Measurements from ENCODE around the gene RAMAC. TPM values are rescaled to one million over a fixed set of nuclear protein-coding genes. Genes with fewer than 3 reads are reported as not detected.

The RAMAC gene
- total RNA-seq, 2 experiments from 2014 or later: 15.3 to 15.6 TPM

DNA sequence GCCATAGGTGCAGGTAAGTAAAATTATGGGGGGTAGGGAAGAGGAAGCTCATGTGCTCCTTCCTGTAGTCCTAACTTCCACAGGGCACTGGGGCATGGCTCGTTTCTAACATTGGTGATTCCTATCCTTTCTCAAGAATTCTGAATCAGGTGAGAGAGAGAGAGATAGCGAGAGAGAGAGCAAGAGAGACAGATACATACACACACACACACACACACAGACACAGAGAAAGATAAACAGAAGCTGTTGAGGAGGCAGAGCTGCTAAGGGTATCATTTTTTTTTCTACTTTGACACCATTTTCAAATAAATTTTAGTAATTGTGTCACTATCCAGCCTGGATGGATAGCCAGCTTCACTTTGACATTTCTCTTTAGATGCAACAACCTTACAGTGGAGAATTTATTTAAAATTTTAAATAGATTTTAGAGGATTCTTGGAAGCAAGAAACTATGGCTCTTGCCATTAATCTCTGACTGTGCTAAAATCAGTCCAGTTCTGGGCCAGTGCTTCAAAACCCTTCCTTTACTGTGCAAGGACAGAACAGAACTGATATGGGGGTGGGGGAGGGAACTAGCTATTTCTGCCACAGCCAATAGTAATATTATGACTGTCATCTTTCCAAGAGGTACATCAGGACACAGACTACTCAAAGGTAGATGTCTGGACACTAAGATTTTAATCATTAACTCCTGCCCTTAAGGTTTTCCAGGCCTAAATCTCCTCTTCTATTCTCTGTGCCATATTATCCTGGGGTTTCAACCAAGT lies 14.6 kb upstream of the RAMAC start:
- Mint-ChIP-seq H3K36me3 (ENCODE audit: low read depth) (no peaks in the 10 kb centered on the region), H3K27me3 (ENCODE audit: low read depth) (no peaks in the 10 kb centered on the region), H3K4me3 (no peak overlapping the region), H3K27ac (no peak overlapping the region), H3K9me3 (no peaks in the 10 kb centered on the region), H3K4me1 (ENCODE audit: low read depth) (no peaks in the 10 kb centered on the region)
- no peak for DNase-seq
- CTCF ChIA-PET: no interaction called here
- intact Hi-C loops (cut with micrococcal nuclease): no loop called here

DNA sequence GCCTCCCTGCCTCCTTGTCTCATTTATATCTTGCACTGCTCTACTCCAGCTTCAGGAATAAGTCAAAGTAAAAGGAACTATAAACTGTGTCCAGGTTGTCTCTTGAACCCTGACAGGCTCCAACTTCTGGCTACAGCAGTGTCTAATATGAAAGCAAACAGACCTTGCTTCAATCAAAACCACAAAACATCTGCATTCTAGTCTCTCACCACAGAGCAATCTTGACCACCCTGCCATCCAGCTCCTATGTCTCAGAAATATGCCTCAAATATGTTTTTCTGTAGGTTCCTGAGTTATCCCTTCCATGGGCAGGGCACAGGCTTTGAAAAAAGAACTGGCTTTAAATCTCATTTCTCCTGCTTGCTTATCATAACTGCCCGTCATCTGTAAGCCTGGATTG lies 13.0 kb upstream of the RAMAC start:
- no peaks in the 10 kb centered on the region for H3K9me3 Mint-ChIP-seq
- H3K36me3 Mint-ChIP-seq (ENCODE audit: low read depth): no peaks in the 10 kb centered on the region
- H3K4me3 Mint-ChIP-seq: no peak overlapping the region
- H3K4me1 Mint-ChIP-seq (ENCODE audit: low read depth): no peaks in the 10 kb centered on the region
- DNase-seq: no peak
- H3K27me3 Mint-ChIP-seq (ENCODE audit: low read depth): no peaks in the 10 kb centered on the region
- CTCF ChIA-PET: no interaction called here
- intact Hi-C loops (cut with micrococcal nuclease): no loop called here
- no peak overlapping the region for H3K27ac Mint-ChIP-seq

DNA sequence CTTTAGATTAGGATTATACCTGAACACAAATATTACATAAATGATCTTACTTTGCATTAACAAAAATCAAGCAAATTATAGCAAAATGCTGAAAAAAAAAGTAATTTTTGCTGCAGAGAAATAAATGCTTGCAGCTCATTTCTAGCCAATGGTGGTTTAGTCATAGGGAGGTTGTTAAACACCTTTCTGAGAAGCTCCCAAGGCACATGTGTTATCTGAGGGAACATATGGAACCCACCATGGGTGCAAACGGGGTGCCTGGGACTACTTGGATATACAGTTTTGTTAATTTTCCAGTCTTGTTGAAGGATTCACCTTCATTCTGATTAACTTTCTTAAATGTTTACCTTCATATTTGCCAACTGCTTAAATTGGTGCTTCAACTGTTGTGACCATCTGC lies 8.9 kb upstream of the RAMAC start:
- H3K36me3 Mint-ChIP-seq (ENCODE audit: low read depth): peaks cover 5% of the 10 kb centered on the region
- CTCF ChIA-PET: no interaction called here
- no peaks in the 10 kb centered on the region for H3K27me3 Mint-ChIP-seq (ENCODE audit: low read depth)
- no peaks in the 10 kb centered on the region for H3K9me3 Mint-ChIP-seq
- H3K4me1 Mint-ChIP-seq (ENCODE audit: low read depth): no peaks in the 10 kb centered on the region
- H3K27ac Mint-ChIP-seq: no peak overlapping the region
- intact Hi-C loops (cut with micrococcal nuclease): no loop called here
- no peak overlapping the region for H3K4me3 Mint-ChIP-seq
- no peak for DNase-seq

DNA sequence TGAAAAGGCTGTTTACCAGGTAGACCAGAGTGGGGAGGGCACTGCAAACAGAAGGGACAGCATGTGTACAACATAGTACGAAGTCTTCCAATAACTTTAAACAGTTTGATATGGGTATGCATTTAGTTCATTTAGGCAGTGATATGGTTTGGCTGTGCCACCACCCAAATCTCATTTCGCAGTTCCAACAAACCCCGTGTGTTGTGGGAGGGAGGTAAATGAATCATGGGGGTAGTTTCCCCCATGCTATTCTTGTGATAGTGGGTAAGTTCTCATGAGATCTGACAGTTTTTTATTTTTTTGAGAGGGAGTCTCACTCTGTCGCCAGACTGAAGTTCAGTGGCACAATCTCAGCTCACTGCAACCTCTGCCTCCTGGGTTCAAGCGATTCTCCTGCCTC lies 7.6 kb upstream of the RAMAC start:
- no peak overlapping the region for H3K4me3 Mint-ChIP-seq
- peaks cover 5% of the 10 kb centered on the region for H3K36me3 Mint-ChIP-seq (ENCODE audit: low read depth)
- CTCF ChIA-PET: interaction anchor here (0.7 kb wide), 1 partner anchor 128 kb away, joined by 3 read pairs; no protein-coding TSS in a partner anchor
- H3K27ac Mint-ChIP-seq: no peak overlapping the region
- no peaks in the 10 kb centered on the region for H3K4me1 Mint-ChIP-seq (ENCODE audit: low read depth)
- intact Hi-C loops (cut with micrococcal nuclease): no loop called here
- no peaks in the 10 kb centered on the region for H3K9me3 Mint-ChIP-seq
- no peaks in the 10 kb centered on the region for H3K27me3 Mint-ChIP-seq (ENCODE audit: low read depth)
- DNase-seq: no peak

DNA sequence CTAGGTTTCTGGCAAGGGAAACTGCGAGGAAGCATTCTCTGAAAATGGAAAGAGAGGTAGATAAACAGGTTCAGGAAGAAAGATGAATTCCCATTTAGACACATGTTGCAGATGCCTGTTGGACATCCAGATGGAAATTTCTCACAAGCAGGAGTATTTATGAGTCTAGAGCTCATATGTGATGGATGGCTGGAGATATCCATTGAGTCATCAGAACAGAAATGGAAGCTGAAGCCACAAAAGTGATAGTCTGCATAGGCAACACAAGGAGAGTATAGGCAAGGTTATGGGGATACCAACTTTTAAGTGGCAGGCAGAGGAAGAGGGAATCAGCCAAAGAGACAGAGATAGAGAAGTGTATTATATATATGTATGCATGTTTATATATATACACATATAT lies 6.3 kb upstream of the RAMAC start:
- Mint-ChIP-seq H3K4me1 (ENCODE audit: low read depth) (no peaks in the 10 kb centered on the region), H3K36me3 (ENCODE audit: low read depth) (peaks cover 5% of the 10 kb centered on the region), H3K27ac (no peak overlapping the region), H3K9me3 (no peaks in the 10 kb centered on the region), H3K4me3 (no peak overlapping the region), H3K27me3 (ENCODE audit: low read depth) (no peaks in the 10 kb centered on the region)
- DNase-seq: no peak
- CTCF ChIA-PET: no interaction called here
- intact Hi-C loops (cut with micrococcal nuclease): loop anchor here (10.0 kb wide), 1 partner anchor 335 kb away; the partner anchor contains the start of gene CPEB1

DNA sequence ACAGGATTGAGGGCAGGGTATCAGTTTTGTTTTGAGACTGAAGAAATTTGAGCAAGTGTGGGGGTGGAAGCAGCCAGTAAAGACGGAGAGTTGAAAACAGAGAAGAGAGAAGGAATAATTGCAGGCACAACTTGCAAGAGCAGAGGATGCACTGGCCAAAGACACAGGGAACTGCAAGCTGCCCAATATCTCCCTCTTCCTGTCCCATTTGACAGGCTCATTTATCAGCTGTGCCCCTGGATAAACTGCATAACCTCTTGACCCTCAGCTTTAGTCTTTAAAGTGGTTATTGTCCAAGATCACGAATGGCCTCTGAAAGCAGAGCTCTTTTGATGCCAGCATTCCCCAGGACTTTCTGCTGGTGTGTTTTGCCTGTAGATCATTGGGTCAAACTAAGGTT lies 5.0 kb upstream of the RAMAC start:
- DNase-seq: no peak
- Mint-ChIP-seq H3K9me3 (no peaks in the 10 kb centered on the region), H3K36me3 (ENCODE audit: low read depth) (peaks cover 5% of the 10 kb centered on the region), H3K27me3 (ENCODE audit: low read depth) (no peaks in the 10 kb centered on the region), H3K27ac (no peak overlapping the region), H3K4me1 (ENCODE audit: low read depth) (peaks cover 8% of the 10 kb centered on the region), H3K4me3 (no peak overlapping the region)
- CTCF ChIA-PET: no interaction called here
- intact Hi-C loops (cut with micrococcal nuclease): loop anchor here (10.0 kb wide), 1 partner anchor 336 kb away; the partner anchor contains the start of gene CPEB1

DNA sequence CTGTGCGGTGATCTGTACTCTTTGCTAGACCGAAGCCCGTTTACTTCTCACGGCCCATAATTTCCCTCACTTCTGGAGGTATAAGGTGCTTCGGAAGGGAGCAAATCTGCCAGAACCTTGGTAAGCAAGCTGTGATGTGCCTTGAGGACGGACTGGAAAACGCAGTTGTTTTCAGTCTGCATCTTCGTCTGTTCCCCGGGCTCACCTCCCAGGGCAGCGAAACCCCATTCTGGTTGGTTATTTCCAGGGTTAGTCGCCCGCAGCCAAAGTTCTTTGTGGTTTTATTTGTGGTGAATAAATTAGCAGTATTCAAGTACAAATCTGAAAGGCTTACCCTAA lies 401 bp downstream of the RAMAC start:
- intact Hi-C loops (cut with micrococcal nuclease): loop anchor here (1.0 to 10.0 kb wide), 8 partner anchors 25 to 342 kb away; partner anchors contain the start of genes BTBD1, C15orf40 and CPEB1
- H3K27ac Mint-ChIP-seq: peak overlapping the region; percentile 78
- no peaks in the 10 kb centered on the region for H3K27me3 Mint-ChIP-seq (ENCODE audit: low read depth)
- H3K4me1 Mint-ChIP-seq (ENCODE audit: low read depth): peaks cover 25% of the 10 kb centered on the region
- CTCF ChIA-PET: interaction anchor here (0.9 to 1.6 kb wide), 8 partner anchors 10 to 573 kb away, joined by 3 to 12 read pairs (median 4); partner anchors contain the start of gene C15orf40
- DNase-seq: peak; percentile 34
- H3K36me3 Mint-ChIP-seq (ENCODE audit: low read depth): peaks cover 14% of the 10 kb centered on the region
- H3K4me3 Mint-ChIP-seq: peak overlapping the region; percentile 96
- no peaks in the 10 kb centered on the region for H3K9me3 Mint-ChIP-seq

DNA sequence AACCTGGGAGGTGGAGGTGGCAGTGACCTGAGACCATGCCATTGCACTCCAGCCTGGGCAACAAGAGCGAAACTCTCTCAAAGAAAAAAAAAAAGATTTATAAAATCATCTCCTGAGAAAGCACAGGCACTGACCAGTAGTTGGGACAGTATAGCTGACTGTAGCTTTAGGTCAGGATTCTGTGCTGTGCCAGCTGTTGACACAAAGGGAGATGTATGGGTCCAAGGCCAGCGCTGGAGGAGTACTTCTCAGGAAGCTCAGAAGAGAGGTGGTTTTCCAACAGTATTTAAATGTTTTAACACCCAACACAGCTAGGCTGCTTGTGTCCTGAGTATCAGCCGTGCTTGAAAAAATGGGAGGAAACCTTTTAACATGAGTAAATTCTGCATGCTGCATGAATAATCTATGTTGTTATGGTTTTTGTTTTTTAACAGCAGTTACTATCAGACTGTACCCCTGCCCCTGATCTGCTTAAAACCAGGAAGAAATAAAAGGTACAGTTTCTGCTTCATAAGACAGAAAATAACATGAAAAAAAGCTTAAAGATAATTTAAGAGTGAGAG lies 6.5 kb downstream of the RAMAC start:
- no peak for DNase-seq
- Mint-ChIP-seq H3K4me1 (ENCODE audit: low read depth) (peaks cover 8% of the 10 kb centered on the region), H3K9me3 (no peaks in the 10 kb centered on the region), H3K4me3 (no peak overlapping the region), H3K36me3 (ENCODE audit: low read depth) (peaks cover 13% of the 10 kb centered on the region), H3K27me3 (ENCODE audit: low read depth) (no peaks in the 10 kb centered on the region), H3K27ac (no peak overlapping the region)
- intact Hi-C loops (cut with micrococcal nuclease): no loop called here
- CTCF ChIA-PET: interaction anchor here (1.6 kb wide), 1 partner anchor 18 kb away, joined by 5 read pairs; no protein-coding TSS in a partner anchor

DNA sequence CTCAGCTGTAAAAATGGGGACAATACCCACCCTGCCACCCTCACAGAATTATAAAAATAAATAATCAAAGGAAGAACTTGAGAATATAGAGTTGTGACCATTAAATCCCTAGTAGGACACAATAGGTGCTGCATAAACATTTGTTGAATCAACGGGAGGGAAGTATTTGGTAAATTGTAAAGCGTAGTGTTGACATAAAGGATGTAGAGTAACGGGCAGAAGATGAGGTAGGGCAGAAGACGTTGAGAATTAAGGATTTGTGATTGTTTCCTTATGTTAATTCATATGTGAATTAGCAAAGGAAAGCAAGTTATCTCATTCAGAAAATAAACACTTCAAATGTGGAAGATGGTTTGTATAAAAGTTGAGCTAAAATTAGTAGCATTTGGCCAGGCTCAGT lies 7.1 kb downstream of the RAMAC start:
- intact Hi-C loops (cut with micrococcal nuclease): no loop called here
- no peaks in the 10 kb centered on the region for H3K9me3 Mint-ChIP-seq
- H3K27ac Mint-ChIP-seq: no peak overlapping the region
- no peak for DNase-seq
- peaks cover 10% of the 10 kb centered on the region for H3K36me3 Mint-ChIP-seq (ENCODE audit: low read depth)
- H3K4me3 Mint-ChIP-seq: no peak overlapping the region
- CTCF ChIA-PET: interaction anchor here (1.6 kb wide), 1 partner anchor 18 kb away, joined by 5 read pairs; no protein-coding TSS in a partner anchor
- H3K27me3 Mint-ChIP-seq (ENCODE audit: low read depth): no peaks in the 10 kb centered on the region
- H3K4me1 Mint-ChIP-seq (ENCODE audit: low read depth): peaks cover 5% of the 10 kb centered on the region

DNA sequence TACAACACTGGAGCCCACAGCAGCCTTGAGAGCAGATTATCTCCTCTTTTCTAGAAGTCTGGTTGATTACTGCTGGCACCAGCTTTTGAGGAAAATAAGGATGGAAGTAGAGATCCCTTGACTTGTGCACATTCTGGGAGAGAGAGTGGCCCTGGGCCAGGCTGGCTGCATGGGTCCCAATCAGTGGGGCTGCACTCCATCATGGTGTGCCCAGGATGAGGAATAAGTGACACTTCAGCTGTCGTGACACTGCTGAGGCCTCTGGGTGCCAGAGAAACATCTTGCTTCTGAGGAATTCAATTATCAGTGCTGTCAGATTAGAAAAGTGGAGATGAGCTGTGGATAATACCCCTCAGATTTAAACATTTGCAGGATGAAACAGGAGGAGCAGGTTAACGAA lies 9.1 kb downstream of the RAMAC start:
- peaks cover 6% of the 10 kb centered on the region for H3K36me3 Mint-ChIP-seq (ENCODE audit: low read depth)
- no peak for DNase-seq
- H3K4me3 Mint-ChIP-seq: no peak overlapping the region
- H3K9me3 Mint-ChIP-seq: no peaks in the 10 kb centered on the region
- H3K27me3 Mint-ChIP-seq (ENCODE audit: low read depth): no peaks in the 10 kb centered on the region
- intact Hi-C loops (cut with micrococcal nuclease): no loop called here
- H3K27ac Mint-ChIP-seq: no peak overlapping the region
- CTCF ChIA-PET: no interaction called here
- peaks cover 3% of the 10 kb centered on the region for H3K4me1 Mint-ChIP-seq (ENCODE audit: low read depth)

DNA sequence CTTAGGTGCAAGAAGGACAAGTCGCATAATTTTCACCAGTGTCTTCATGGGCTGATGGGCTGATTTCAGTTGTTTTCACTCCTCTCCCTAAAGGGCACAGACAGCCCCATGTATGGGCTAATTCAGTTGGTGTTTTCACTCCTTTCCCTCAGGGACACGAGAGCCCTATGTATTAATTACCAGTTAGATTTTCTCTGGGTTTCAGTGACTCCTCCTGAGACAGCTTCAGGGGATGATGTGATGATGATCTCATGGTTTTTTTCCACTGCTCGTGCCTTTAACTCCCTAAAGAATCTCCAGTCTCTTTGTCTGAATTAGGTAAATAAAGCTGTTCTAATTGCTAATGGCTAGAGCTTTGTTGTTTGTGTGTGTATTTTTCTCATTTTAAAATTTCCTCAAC lies 9.9 kb downstream of the RAMAC start:
- intact Hi-C loops (cut with micrococcal nuclease): no loop called here
- Mint-ChIP-seq H3K4me1 (ENCODE audit: low read depth) (peaks cover 6% of the 10 kb centered on the region), H3K36me3 (ENCODE audit: low read depth) (peaks cover 2% of the 10 kb centered on the region), H3K4me3 (no peak overlapping the region), H3K27ac (no peak overlapping the region), H3K9me3 (no peaks in the 10 kb centered on the region), H3K27me3 (ENCODE audit: low read depth) (no peaks in the 10 kb centered on the region)
- CTCF ChIA-PET: interaction anchor here (0.5 to 2.0 kb wide), 2 partner anchors 9 to 129 kb away, joined by 3 to 6 read pairs; no protein-coding TSS in a partner anchor
- DNase-seq: no peak

DNA sequence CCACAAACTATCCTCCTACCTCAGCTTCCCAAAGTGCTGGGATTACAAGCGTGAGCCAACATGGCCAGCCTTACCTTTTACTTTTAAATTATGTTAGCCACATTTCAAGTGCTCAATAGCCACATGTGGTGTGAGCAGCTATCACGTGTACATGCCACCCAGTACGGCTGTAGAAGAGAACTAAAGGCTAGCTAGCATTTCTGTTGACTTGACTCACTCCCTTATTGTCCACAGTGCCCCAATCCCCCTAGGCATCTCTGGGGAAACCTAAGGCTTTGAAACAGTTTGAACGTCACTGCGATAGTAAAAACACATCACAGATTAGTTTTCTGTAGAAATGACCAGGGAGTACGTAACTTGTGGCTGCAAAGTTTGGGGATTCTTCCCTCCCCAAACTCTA lies 13.4 kb downstream of the RAMAC start:
- Mint-ChIP-seq H3K27me3 (ENCODE audit: low read depth) (no peaks in the 10 kb centered on the region), H3K27ac (no peak overlapping the region)
- intact Hi-C loops (cut with micrococcal nuclease): no loop called here

More for the DNA sequence above, 13.4 kb downstream of the RAMAC start:
- Mint-ChIP-seq H3K4me1 (ENCODE audit: low read depth) (peaks cover 6% of the 10 kb centered on the region), H3K36me3 (ENCODE audit: low read depth) (no peaks in the 10 kb centered on the region), H3K4me3 (no peak overlapping the region), H3K9me3 (no peaks in the 10 kb centered on the region)
- CTCF ChIA-PET: interaction anchor here (0.6 to 3.1 kb wide), 11 partner anchors 11 to 469 kb away, joined by 3 to 19 read pairs (median 3); partner anchors contain the start of genes C15orf40, RAMAC and RPS17
- DNase-seq: no peak

All from activated naive CD4-positive, alpha-beta T cell treated with anti-CD3 and anti-CD28 coated beads for 36 hours (primary cell).